Stimulated activated CD4-positive, alpha-beta T cell treated with anti-CD3 and anti-CD28 coated beads, Interleukin-4, amount 100 ng/mL, for 24 hours (primary cell): Measurements from ENCODE around the gene FAM110D.

ENCODE experiments used
- DNase-seq: peaks from one replicate; pipeline ENCODE4 v3.0.0-alpha.2; 2020

Gene FAM110D

GRCh38 chr1:26158908-26159742 is at the start of gene FAM110D:
Gene FAM110D (plus strand): TSS chr1:26159079. CDS start chr1:26161292, 2,213 bp downstream.
- DNase-seq: no peak

GRCh38 chr1:26109229-26110164 is 49.4 kb upstream of the FAM110D start:
- no peak for DNase-seq

- peak; percentile 74 for DNase-seq
These were observed 47.9 kb upstream of the FAM110D start for GRCh38 chr1:26110731-26111529.

GRCh38 chr1:26111530-26112406 is 47.1 kb upstream of the FAM110D start, which contains the start of gene PDIK1L:
Gene PDIK1L (plus strand): TSS chr1:26111824. CDS start chr1:26114309, 2,485 bp downstream.
- peak; percentile 93 for DNase-seq

GRCh38 chr1:26112407-26112775 is 46.5 kb upstream of the FAM110D start:
- no peak for DNase-seq

GRCh38 chr1:26114165-26114927 is 44.5 kb upstream of the FAM110D start:
- no peak for DNase-seq

DNA sequence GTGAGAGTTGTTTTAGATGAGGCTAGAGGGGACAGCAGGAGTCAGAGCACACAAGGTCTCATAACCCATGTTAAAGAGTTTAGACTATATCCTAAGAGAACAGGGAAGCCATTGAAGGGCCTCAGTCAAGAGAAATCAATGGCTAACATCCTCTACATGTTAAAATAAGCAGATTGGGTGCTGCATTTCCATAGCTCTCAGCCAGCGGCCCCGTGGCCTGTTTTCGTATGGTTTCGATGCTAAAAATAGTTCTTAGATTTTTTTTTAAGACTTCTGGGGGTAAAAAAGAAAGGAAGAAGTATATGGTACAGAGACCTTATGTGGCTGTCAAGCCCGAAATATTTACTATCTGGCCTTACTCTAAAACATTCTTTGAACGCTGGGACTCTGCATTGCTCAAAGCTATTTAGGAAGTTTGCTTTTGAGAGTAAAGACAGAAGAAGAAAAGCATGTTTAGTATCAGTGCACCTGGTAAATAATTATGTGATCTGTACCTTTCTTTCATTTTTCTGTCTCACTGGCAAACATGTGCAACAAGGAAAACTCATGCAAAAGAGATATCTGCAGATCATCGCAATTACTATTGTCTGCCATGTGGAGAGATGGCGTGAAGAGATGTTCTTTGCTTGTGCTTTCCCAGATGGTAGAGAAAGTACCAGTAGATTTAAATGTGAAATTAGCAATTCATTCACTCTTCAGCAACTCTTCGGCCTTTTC is 38.8 kb upstream of the FAM110D start:
- DNase-seq: no peak

GRCh38 chr1:26121854-26122773 is 36.8 kb upstream of the FAM110D start:
- DNase-seq: no peak

- peak; percentile 18 for DNase-seq
These were observed 35.6 kb upstream of the FAM110D start for GRCh38 chr1:26122988-26123973.

- DNase-seq: no peak
These were observed 34.2 kb upstream of the FAM110D start for GRCh38 chr1:26124418-26125331.

GRCh38 chr1:26125382-26125781 is 33.5 kb upstream of the FAM110D start:
- DNase-seq: no peak

DNA sequence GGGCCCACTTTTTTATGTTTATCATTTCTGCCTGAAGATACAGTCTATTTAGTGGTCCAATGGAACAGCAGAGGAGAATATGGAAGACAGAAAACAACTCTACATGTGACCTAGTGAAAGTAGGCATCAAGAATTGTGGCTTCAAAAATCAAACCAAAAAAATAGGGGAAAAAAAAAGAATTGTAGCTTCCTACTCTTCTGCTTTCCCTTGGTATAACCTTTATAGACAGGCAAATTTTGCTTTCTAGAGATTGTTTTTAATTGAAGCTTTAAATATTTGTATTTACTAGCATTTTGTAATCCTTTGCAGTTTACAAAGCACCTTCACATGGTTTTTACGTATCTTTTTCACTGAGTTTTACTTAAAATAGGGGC is 32.9 kb upstream of the FAM110D start:
- DNase-seq: no peak

- peak; percentile 49 for DNase-seq
These were observed 32.4 kb upstream of the FAM110D start for GRCh38 chr1:26126321-26127084.

DNA sequence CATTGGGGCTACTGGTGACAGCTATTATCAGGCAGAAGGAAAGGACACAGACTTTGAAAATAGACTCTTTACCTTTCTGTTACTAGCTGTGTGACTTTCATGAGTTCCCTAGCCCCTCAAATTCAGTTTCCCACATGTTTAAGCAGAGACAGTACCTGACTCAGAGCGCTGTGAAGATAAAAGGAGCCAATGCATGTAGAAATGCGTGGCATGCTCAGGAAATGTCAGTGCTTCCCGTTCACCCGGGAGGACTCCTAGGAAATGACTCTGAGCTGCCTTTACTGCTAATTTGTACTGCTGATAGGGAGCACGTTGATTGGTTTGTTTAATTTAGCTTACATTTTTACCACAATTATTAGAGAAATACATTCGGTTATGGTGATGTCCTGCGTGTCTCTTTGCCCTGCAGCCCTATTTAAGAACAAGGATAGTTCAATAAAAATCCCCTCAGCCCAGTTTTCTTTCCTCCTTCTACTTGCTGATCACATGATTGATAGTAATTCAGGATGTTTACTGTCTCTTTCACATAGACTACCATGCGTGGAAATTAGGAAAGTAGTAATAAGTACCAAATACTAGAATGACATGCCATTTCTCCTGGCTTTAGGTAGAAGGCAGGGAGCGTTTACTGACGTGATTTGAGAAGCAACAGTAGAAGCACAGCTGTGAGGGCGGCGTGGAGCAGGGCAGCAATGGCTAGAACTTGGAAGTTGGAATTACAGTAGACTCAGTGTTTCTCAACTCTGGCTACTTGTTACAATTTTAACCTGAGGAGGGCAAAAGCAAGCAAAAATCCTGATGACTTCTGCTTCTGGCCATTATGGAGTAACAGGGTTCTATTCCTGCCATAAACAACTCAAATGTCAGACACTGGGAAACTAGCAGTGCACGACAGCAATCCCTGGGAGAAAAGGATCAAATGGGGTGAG is 31.4 kb upstream of the FAM110D start:
- no peak for DNase-seq

DNA sequence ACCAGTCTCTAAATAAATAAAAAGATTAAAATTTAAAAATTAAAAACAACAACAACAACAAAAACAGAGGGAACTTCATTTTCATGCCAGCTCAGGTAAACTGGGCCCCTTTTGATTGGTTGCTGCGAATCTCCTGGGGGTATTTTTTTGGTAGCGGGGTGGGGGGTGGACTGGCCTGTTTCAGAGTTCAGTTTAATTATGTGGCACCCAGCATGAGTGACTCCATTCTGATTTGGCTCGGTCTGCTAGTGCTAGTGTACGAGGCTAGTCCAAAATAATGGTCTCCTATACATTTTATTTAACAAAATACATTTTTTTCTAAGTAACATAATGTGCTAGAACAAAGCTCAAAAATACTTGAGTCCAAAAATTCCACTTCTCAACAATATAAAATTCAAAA is 29.1 kb upstream of the FAM110D start:
- DNase-seq: no peak
